Gastroesophageal sphincter (tissue), 3 donors: ENCODE data around the gene PSMB5.

Source experiments
- POLR2A ChIP-seq, 2 donors: fragments of 450-650 bp; IDR thresholded peaks; one replicate each; pipeline ENCODE4 v1.6.1; 2017; ENCODE audit warnings: antibody characterized with exemption in 2 of 2, mild to moderate bottlenecking in 2 of 2, moderate library complexity in 1 of 2
- POLR2AphosphoS5 ChIP-seq: sonication (generic); formaldehyde crosslinking; IDR thresholded peaks from one replicate; pipeline ENCODE4 v1.6.1; 2017; ENCODE audit warnings: antibody characterized with exemption
- TF ChIP-seq, protein P1 (sequence below), 4 experiments: fragments of 200-600 bp in 2 of 4; fragments of 450-650 bp in 2 of 4; sonication (generic) in 1 of 4; IDR thresholded peaks; one replicate each; pipeline ENCODE4 v1.5.1; 2017 to 2019; ENCODE audit warnings: antibody characterized with exemption in 4 of 4, mild to moderate bottlenecking in 2 of 4, moderate library complexity in 2 of 4

DNA sequence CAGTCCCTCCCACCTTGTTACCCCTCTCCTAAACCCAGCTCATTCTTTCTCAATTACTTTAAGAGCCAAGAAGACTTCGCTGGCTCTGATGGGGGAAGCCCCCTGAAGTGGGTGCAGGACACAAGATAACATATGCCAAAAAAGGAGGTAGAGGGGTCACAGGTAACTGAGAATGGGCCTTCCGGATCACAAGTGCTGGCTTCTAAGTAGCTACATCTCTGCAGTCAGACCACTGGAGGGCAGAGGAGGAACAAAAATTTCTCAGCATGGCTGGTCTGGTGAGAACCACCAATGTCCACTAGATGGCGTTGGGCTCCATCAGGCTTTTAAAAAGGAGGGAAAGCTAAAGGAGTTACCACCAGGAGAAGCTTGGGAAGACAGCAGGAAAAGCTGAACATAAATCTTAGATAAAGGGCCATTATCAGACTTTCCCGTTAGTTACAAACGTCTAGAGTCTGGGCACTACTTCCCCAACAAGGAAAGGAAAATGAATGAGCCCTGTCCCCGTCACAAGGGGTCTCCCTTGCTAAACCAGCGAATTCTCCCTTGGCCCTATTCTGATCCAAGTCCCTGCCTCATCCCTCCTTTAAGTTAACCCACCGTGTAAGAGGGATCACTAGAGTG is 34.2 kb upstream of the PSMB5 start:
- TF ChIP-seq, protein P1, sequence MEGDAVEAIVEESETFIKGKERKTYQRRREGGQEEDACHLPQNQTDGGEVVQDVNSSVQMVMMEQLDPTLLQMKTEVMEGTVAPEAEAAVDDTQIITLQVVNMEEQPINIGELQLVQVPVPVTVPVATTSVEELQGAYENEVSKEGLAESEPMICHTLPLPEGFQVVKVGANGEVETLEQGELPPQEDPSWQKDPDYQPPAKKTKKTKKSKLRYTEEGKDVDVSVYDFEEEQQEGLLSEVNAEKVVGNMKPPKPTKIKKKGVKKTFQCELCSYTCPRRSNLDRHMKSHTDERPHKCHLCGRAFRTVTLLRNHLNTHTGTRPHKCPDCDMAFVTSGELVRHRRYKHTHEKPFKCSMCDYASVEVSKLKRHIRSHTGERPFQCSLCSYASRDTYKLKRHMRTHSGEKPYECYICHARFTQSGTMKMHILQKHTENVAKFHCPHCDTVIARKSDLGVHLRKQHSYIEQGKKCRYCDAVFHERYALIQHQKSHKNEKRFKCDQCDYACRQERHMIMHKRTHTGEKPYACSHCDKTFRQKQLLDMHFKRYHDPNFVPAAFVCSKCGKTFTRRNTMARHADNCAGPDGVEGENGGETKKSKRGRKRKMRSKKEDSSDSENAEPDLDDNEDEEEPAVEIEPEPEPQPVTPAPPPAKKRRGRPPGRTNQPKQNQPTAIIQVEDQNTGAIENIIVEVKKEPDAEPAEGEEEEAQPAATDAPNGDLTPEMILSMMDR (IDR thresholded peaks at IDR 0.05) = peak; percentile 95 to 99 (median 98)
- TF ChIP-seq POLR2A (IDR thresholded peaks at IDR 0.05) = no peak
- peak; percentile 12 for TF ChIP-seq POLR2AphosphoS5
